ENCODE results near the gene HS3ST5. TPM values are rescaled to one million over a fixed set of nuclear protein-coding genes. Genes with fewer than 3 reads are reported as not detected.

The HS3ST5 gene
- total RNA-seq, 1 donor from 2014 or later: 1.9 TPM

- ATAC-seq (no peak), DNase-seq (ENCODE audit: low spot score) (no peak)
- intact Hi-C loops (cut with DNase I): no loop called here
These were observed 58.5 kb downstream of the HS3ST5 start for GRCh38 chr6:114284281-114284680.

GRCh38 chr6:114282292-114282691 is 60.5 kb downstream of the HS3ST5 start:
- ATAC-seq: no peak
- intact Hi-C loops (cut with DNase I): no loop called here
- DNase-seq (ENCODE audit: low spot score): no peak

DNA sequence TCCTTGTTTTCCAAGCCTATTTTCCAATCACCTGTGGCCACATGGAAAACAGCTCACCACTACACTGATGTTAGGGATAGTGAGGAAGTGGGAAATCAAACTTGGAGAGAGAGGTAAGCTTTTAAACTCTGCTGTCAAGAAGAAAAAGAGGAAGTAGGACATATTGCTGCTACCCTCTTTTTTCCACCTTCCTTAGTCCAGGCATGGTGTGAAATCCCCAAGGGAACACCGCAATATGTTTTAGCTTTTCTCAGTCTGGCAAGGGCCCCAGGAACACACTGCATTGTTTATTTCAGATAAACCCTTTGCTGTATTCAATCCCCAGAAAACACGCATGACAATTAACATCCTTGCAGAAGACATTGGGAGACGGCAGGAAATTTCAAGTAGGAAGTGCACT is 61.3 kb downstream of the HS3ST5 start:
- ATAC-seq (no peak), DNase-seq (ENCODE audit: low spot score) (no peak)
- intact Hi-C loops (cut with DNase I): no loop called here

- ATAC-seq (no peak), DNase-seq (ENCODE audit: low spot score) (no peak)
- intact Hi-C loops (cut with DNase I): no loop called here
These were observed 62.4 kb downstream of the HS3ST5 start for GRCh38 chr6:114280239-114280982.

DNA sequence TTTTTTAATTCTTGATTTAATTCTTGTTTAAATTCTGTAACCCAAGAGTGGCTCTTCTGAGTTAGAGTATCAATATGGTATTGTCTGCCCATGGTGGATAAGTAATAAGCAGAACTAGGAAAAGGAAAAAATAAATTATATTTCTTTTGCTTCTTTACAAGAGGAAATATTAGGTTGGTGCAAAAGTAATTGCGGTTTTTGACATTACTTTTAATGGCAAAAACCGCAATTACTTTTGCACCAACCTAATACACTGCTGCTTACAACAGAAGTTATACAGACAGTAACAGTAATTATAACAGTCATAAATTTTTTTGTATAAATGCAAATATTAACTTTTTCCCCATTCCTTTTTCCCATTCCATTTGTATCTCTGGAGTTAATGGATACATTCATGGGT is 65.6 kb downstream of the HS3ST5 start:
- ATAC-seq: no peak
- no peak for DNase-seq (ENCODE audit: low spot score)
- intact Hi-C loops (cut with DNase I): no loop called here

GRCh38 chr6:114276783-114277182 is 66.0 kb downstream of the HS3ST5 start:
- DNase-seq (ENCODE audit: low spot score): no peak
- ATAC-seq: no peak
- intact Hi-C loops (cut with DNase I): no loop called here

DNA sequence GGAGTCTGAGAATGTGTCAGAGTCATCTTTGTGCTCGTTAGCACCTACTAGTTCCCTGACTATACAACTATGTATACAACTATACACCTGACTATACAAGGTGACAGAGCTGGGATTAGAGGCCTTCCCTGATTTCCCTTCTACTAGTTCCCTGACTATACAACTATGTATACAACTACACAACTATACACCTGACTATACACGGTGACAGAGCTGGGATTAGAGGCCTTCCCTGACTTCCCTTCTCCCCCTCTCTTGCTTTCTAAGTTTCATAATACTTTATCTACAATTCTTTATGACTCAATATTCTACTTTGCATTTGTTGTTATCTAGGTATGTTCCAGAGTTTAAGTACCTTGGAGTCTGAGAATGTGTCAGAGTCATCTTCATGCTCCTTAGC is 68.0 kb downstream of the HS3ST5 start:
- intact Hi-C loops (cut with DNase I): no loop called here
- no peak for DNase-seq (ENCODE audit: low spot score)

DNA sequence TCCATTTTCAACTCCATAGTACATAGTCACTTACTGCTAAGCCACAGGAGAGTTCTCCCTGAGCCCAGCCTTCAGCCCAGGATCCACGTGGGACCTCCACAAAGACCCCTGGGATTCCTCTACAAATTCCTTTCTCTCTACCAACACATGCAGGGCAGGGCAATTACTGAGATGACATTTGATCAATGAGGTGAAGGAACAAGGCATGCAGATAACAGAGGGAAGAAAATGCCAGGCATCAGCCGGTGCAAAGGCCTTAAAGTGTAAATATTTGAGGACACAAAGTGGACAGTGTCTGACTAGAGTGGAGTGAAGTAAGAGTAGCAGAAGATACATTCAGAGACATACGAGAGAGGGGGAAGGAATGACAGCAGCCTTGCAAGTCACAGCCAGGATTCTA is 70.2 kb downstream of the HS3ST5 start:
- intact Hi-C loops (cut with DNase I): no loop called here
- no peak for DNase-seq (ENCODE audit: low spot score)
- ATAC-seq: no peak

More for the DNA sequence above, 68.0 kb downstream of the HS3ST5 start:
- no peak for ATAC-seq

- intact Hi-C loops (cut with DNase I): no loop called here
- no peak for DNase-seq (ENCODE audit: low spot score)
- no peak for ATAC-seq
These were observed 71.4 kb downstream of the HS3ST5 start for GRCh38 chr6:114271405-114271804.

- no peak for DNase-seq (ENCODE audit: low spot score)
These were observed 74.9 kb downstream of the HS3ST5 start for GRCh38 chr6:114267897-114268296.

DNA sequence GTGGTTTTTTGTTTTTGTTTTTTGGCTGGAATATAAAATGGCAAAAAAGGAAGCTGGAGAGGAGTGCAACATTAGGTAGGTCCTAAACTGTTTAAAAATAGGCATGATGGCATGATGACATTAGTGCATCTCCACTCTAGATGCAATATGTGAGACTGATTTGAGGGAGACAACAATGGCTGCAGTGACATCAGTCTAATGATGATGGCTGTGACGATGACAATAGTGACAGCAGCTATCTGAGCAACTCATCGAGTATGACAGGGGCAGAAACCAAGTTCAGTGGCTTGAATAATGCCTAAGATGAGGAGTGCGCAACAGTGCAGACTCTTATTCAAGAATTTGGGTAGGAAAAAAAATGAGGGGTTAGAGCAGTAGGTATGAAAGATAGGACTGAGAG is 82.0 kb downstream of the HS3ST5 start:
- DNase-seq (ENCODE audit: low spot score): no peak
- no peak for ATAC-seq
- intact Hi-C loops (cut with DNase I): no loop called here

More at GRCh38 chr6:114267897-114268296, 74.9 kb downstream of the HS3ST5 start:
- no peak for ATAC-seq
- intact Hi-C loops (cut with DNase I): no loop called here

DNA sequence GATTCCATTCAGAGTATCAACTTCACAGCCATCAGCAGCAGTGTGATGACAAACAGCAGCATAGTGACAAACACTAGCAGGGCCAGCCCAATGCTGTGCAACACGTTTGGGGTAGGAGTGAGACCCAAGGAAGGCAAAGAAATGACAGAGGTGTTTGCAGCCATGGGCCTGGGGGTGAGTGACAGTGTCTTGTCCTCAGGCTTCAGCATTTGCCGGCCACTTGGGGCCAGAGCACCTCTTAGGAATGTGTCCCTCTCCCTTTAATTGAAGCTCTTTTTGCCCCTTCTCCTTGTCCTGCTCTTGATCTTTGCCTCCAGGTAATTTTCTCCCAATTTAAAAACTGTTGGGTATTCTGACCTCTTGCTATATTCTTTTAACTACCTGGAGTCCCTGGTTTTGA is 84.4 kb downstream of the HS3ST5 start:
- intact Hi-C loops (cut with DNase I): no loop called here
- ATAC-seq (no peak), DNase-seq (ENCODE audit: low spot score) (no peak)

DNA sequence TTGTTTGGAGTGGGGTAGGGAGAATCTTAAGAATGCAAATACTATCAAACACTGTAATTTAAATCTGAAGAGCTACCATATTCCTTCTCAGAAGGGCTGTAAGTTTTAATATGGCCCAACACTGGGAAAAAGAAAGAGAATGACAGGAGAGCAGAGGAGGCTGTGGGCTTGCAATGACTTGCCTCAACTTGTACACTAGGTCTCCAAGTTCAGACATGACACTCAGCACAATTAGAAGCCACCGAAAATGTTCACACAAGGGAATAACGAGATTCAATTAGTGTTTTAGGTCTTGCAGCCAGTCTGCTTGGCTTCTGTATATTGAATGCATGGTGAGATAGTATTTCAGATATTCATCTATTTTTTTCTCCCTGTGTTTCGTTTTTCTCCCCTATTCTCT is 89.4 kb downstream of the HS3ST5 start:
- no peak for ATAC-seq
- intact Hi-C loops (cut with DNase I): no loop called here

GRCh38 chr6:114249522-114249921 is 93.3 kb downstream of the HS3ST5 start:
- DNase-seq (ENCODE audit: low spot score) (no peak), ATAC-seq (no peak)
- intact Hi-C loops (cut with DNase I): no loop called here

More for the DNA sequence above, 89.4 kb downstream of the HS3ST5 start:
- DNase-seq (ENCODE audit: low spot score): no peak

- DNase-seq (ENCODE audit: low spot score): no peak
- intact Hi-C loops (cut with DNase I): no loop called here
- ATAC-seq: no peak
These were observed 95.7 kb downstream of the HS3ST5 start for GRCh38 chr6:114247101-114247500.

- no peak for DNase-seq (ENCODE audit: low spot score)
- intact Hi-C loops (cut with DNase I): no loop called here
- no peak for ATAC-seq
These were observed 102.0 kb downstream of the HS3ST5 start for GRCh38 chr6:114240796-114241195.

GRCh38 chr6:114228675-114229074 is 114.1 kb downstream of the HS3ST5 start:
- DNase-seq (ENCODE audit: low spot score) (no peak), ATAC-seq (no peak)
- intact Hi-C loops (cut with DNase I): no loop called here

- ATAC-seq: no peak
- intact Hi-C loops (cut with DNase I): no loop called here
These were observed 114.8 kb downstream of the HS3ST5 start for GRCh38 chr6:114227944-114228468.

GRCh38 chr6:114220241-114220640 is 122.6 kb downstream of the HS3ST5 start:
- no peak for DNase-seq (ENCODE audit: low spot score)
- no peak for ATAC-seq
- intact Hi-C loops (cut with DNase I): no loop called here

More at GRCh38 chr6:114227944-114228468, 114.8 kb downstream of the HS3ST5 start:
- DNase-seq (ENCODE audit: low spot score): no peak

- no peak for ATAC-seq
- DNase-seq (ENCODE audit: low spot score): no peak
- intact Hi-C loops (cut with DNase I): no loop called here
These were observed 124.1 kb downstream of the HS3ST5 start for GRCh38 chr6:114218437-114219340.

All from sciatic nerve (tissue), 2 donors.